ENCODE measurements around the gene CLEC4G. TPM values are rescaled to one million over a fixed set of nuclear protein-coding genes. Genes with fewer than 3 reads are reported as not detected.
A peak's percentile ranks its signal among the peaks of the same experiment; 100 is the strongest.
"Not testable (repeated sequence)": the region's sequence is repeated elsewhere in the genome, so short reads cannot be mapped to it uniquely, and the experiment has no call there.

The CLEC4G gene
- total RNA-seq, 1 donor from 2014 or later = not detected

DNA sequence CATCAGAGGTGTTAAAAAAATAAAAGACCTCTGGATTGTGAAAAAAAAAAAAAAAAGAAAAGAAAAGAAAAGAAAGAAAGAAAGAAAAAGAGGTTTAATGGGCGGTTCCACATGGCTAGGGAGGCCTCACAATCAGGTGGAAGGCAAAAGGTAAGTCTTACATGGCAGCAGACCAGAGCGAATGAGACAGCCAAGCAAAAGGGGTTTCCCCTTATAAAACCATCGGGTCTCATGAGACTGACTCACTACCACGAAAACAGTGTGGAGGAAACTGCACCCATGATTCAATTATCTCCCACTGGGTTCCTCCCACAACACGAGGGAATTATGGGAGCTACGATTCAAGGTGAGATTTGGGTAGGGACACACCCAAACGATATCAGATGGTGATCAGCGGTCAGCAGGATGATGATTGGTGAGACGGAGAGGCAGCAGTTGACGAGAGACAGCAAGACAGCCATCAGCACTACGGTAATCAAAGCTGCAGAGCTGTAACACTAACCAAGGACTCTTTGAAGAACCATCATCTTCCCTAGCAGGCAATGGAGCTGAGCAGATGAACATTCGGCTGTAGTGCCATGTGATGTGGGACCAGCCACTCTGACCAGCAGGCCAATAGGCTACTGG lies 19.4 kb upstream of the CLEC4G start:
- TF ChIP-seq, protein P1, sequence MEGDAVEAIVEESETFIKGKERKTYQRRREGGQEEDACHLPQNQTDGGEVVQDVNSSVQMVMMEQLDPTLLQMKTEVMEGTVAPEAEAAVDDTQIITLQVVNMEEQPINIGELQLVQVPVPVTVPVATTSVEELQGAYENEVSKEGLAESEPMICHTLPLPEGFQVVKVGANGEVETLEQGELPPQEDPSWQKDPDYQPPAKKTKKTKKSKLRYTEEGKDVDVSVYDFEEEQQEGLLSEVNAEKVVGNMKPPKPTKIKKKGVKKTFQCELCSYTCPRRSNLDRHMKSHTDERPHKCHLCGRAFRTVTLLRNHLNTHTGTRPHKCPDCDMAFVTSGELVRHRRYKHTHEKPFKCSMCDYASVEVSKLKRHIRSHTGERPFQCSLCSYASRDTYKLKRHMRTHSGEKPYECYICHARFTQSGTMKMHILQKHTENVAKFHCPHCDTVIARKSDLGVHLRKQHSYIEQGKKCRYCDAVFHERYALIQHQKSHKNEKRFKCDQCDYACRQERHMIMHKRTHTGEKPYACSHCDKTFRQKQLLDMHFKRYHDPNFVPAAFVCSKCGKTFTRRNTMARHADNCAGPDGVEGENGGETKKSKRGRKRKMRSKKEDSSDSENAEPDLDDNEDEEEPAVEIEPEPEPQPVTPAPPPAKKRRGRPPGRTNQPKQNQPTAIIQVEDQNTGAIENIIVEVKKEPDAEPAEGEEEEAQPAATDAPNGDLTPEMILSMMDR (IDR thresholded peaks at IDR 0.05; ENCODE audit: insufficient read depth, low read length, severe bottlenecking) = no peak
- peak; percentile 25 for DNase-seq (ENCODE audit: low read depth)

DNA sequence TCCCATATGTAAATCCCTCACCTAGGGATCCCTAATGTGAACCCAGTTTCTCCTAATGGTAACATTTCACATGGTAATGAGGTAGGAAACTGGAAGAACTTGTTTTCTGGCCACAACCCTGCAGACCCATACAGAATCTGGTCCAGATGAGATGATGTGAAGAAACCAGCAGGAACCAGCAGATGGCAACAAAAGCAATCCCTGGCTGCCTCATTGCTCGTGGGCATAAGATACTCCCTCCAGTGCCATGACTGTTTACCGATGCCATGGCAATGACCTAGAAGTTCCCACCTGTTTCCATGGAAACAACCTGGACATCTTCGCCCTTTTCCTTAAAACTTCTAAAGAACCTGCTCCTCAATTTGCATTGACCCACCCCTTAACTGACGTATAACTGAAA lies 16.8 kb upstream of the CLEC4G start:
- DNase-seq (ENCODE audit: low read depth) = peak; percentile 24
- no peak overlapping the region for H3K4me3 ChIP-seq (ENCODE audit: low read depth, low read length)
- no peak for FAIRE-seq
- TF ChIP-seq, protein P1 (IDR thresholded peaks at IDR 0.05; ENCODE audit: insufficient read depth, low read length, severe bottlenecking) = peak; percentile 34
- no peaks in the 10 kb centered on the region for H3K36me3 ChIP-seq (ENCODE audit: control insufficient read depth, insufficient read depth, low read length)
- H3K27me3 ChIP-seq (ENCODE audit: control insufficient read depth, insufficient read depth, low read length) = no peaks in the 10 kb centered on the region

More for the DNA sequence above, 19.4 kb upstream of the CLEC4G start:
- no peaks in the 10 kb centered on the region for H3K27me3 ChIP-seq (ENCODE audit: control insufficient read depth, insufficient read depth, low read length)
- H3K36me3 ChIP-seq (ENCODE audit: control insufficient read depth, insufficient read depth, low read length) = no peaks in the 10 kb centered on the region
- no peak for FAIRE-seq
- no peak overlapping the region for H3K4me3 ChIP-seq (ENCODE audit: low read depth, low read length)

DNA sequence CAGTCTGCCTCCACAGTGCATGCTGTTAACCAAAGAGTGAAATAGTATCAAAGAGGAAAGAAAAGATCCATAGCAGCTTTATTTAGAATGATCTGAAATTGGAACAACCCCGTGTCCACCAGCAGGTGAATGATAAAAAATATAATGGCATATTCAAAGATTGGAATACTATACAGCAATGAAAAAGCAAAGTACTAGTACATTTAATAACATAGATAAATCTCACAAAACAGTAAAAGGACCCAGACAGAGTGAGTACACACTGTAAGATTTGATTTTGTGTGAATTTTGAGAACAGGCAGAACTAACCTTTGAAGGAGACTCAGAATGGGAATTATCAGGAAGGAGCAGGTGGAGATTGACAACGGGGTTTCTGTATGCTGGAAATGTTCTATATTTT lies 16.3 kb upstream of the CLEC4G start:
- H3K27me3 ChIP-seq (ENCODE audit: control insufficient read depth, insufficient read depth, low read length) = no peaks in the 10 kb centered on the region

DNA sequence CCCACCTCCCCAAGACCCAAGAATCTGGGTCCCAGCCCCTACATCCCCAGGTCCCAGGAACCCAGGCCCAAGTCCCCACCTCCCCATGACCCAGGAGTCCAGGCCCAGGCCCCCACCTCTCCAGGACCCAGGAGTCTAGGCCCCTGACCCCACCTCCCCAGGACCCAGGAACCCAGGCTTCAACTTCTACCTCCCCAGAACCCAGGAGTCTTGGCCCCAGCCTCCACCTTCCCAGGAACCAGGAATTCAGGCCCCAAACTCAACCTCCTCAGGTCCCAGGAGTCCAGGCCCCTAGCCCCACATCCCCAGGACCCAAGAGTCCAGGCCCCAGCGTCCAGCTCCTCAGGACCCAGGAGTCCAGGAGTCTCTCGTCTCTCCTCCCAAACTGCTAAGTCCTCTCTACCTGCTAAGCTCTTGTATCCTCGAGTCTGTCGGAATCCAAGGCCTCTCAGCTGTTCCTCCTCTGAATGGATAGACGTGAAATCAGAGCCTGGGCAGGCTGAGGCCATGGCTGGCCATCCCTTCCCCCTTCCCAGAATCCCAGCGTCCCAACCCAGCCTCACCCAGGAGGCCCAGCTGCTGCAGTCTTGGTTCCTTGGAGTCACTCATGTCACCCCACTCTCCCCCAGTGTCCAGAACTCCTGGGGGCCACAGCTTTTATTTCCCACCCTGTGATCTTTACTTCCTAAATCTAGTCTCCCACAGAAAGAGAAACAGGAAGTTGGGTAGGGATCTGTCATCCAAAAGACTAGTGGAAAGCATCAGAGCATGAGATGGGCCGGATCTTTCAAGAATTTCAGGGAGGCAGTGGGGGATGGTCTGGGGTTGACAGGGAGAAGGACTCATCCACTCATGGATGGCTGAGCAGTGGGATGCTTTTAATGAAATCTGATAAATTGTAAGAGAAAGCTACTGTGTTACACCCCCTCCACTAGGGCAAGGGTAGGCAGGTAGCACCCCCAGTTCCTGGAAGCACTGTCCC lies 15.3 kb upstream of the CLEC4G start, which contains the start of gene CD209:
Gene CD209 (minus strand): TSS at position 632 of the 982 bp plus-strand sequence. CDS start 23 bp downstream, at position 609.
- DNase-seq (ENCODE audit: low read depth) = no peak

More for the DNA sequence above, 16.3 kb upstream of the CLEC4G start:
- DNase-seq (ENCODE audit: low read depth) (no peak), FAIRE-seq (no peak)
- Histone ChIP-seq H3K36me3 (ENCODE audit: control insufficient read depth, insufficient read depth, low read length) (no peaks in the 10 kb centered on the region), H3K4me3 (ENCODE audit: low read depth, low read length) (no peak overlapping the region)
- TF ChIP-seq, protein P1 (IDR thresholded peaks at IDR 0.05; ENCODE audit: insufficient read depth, low read length, severe bottlenecking) = no peak

DNA sequence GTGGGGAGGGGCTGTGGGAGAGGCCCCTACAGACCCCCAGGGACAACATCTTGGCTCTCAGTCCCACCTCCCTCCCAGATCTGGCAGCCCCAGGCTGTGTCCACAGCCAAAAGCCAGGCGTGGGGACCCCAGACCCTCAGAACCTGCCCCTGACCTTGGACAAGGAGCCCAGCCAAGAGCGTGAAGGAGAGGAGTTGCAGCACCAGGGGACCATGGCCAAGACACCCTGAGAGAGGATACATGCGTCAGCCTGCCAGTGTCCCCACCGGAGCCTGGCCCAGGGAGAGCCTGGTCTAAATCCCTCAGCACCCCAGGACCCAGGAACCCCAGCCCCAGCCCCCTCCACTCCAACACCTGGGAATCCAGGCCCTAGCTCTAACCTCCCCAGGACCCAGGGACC lies 14.4 kb upstream of the CLEC4G start:
- not testable (repeated sequence) for DNase-seq (ENCODE audit: low read depth); H3K4me3 ChIP-seq (ENCODE audit: low read depth, low read length); H3K27me3 ChIP-seq (ENCODE audit: control insufficient read depth, insufficient read depth, low read length); FAIRE-seq; H3K36me3 ChIP-seq (ENCODE audit: control insufficient read depth, insufficient read depth, low read length)

More for the DNA sequence above, 15.3 kb upstream of the CLEC4G start, which contains the start of gene CD209:
- no peak within 1 kb of the TSS for H3K4me3 ChIP-seq (ENCODE audit: low read depth, low read length)
- TF ChIP-seq, protein P1 (IDR thresholded peaks at IDR 0.05; ENCODE audit: insufficient read depth, low read length, severe bottlenecking) = no peak
- H3K27me3 ChIP-seq (ENCODE audit: control insufficient read depth, insufficient read depth, low read length) = no peaks in the 10 kb centered on the region
- no peak for FAIRE-seq
- H3K36me3 ChIP-seq (ENCODE audit: control insufficient read depth, insufficient read depth, low read length) = no peaks in the 10 kb centered on the region

Measured in bronchial epithelial cell (primary cell).